Transverse colon (tissue), 4 donors: ENCODE measurements around the gene TRIM37. TPM values are rescaled to one million over a fixed set of nuclear protein-coding genes. Genes with fewer than 3 reads are reported as not detected.

Experiments
- DNase-seq: peaks from one replicate; pipeline ENCODE4 v3.0.0-alpha.2; 2019
- H3K27ac ChIP-seq, 4 donors: fragments of 200-600 bp; sonication (generic); 2 replicates each; pipeline ENCODE4 v1.5.1; 2016 to 2018; ENCODE audit warnings: inconsistent platforms in 4 of 4
- H3K27me3 ChIP-seq: fragments of 200-600 bp; sonication (generic); 2 replicates; pipeline ENCODE4 v1.5.1; 2017; ENCODE audit warnings: inconsistent platforms
- H3K36me3 ChIP-seq, 4 donors: fragments of 200-600 bp; sonication (generic); 2 replicates each; pipeline ENCODE4 v1.5.1; 2017 to 2019; ENCODE audit warnings: inconsistent platforms in 4 of 4
- H3K4me1 ChIP-seq, 4 donors: fragments of 200-600 bp; sonication (generic); 2 replicates each; pipeline ENCODE4 v1.5.1; 2017 to 2020; ENCODE audit warnings: inconsistent platforms in 4 of 4
- H3K4me3 ChIP-seq, 4 donors: fragments of 200-600 bp; sonication (generic); 1 replicate in 1 of 4; 2 replicates in 3 of 4; pipeline versions ENCODE4 v1.5.1 to v1.6.1; 2017 to 2019; ENCODE audit warnings: inconsistent platforms in 4 of 4
- H3K9me3 ChIP-seq, 2 donors: fragments of 200-600 bp; sonication (generic); 2 replicates each; pipeline ENCODE4 v1.5.1; 2017 to 2019; ENCODE audit warnings: inconsistent platforms in 2 of 2
- CTCF ChIP-seq, 5 experiments: fragments of 200-600 bp in 3 of 5; fragments of 450-650 bp in 2 of 5; sonication (generic) in 3 of 5; IDR thresholded peaks; 1 replicate in 2 of 5; 2 replicates in 3 of 5; pipeline ENCODE4 v1.5.1; 2016 to 2017; ENCODE audit warnings: antibody characterized with exemption in 5 of 5, inconsistent platforms in 3 of 5, mild to moderate bottlenecking in 2 of 5, moderate library complexity in 1 of 5
- EP300 ChIP-seq: sonication (generic); formaldehyde crosslinking; IDR thresholded peaks from one replicate; pipeline ENCODE4 v1.6.1; 2017; ENCODE audit warnings: antibody characterized with exemption, low read depth
- POLR2A ChIP-seq: fragments of 450-650 bp; IDR thresholded peaks from one replicate; pipeline ENCODE4 v1.6.1; 2016; ENCODE audit warnings: antibody characterized with exemption, mild to moderate bottlenecking, moderate library complexity
- POLR2AphosphoS5 ChIP-seq, 3 donors: sonication (generic); formaldehyde crosslinking; IDR thresholded peaks; one replicate each; pipeline ENCODE4 v1.6.1; 2016; ENCODE audit warnings: antibody characterized with exemption in 3 of 3
- WGBS, 2 donors: methylation state at CpG; one replicate each; pipeline ENCODE4 v1.1.5; 2018; ENCODE audit warnings: low coverage in 1 of 2; 5-methylcytosine and 5-hydroxymethylcytosine counted together
- in situ Hi-C, 4 donors: fragments of 200-750 bp; cut with MboI; loops; one replicate each; pipeline versions ENCODE4 v1.15.0 to v1.15.1; 2017; ENCODE audit warnings: low sequenced_read_pairs in 3 of 4, low pct_ligation_motif_present in 1 of 4, low pct_unique_long_range_greater_than_20kb in 1 of 4
- intact Hi-C: fragments of 100-400 bp; cut with DNase I; formaldehyde crosslinking; loops from one replicate; pipeline ENCODE4 v1.15.1; 2023; ENCODE audit warnings: low total_unique reads
- total RNA-seq, 4 donors: library from RNA; depleted of rRNA; stranded (reverse); fragments of >200 nt; gene quantifications; one replicate each; pipeline ENCODE4 v1.1.0, GENCODE V29; 2016

The TRIM37 gene
- total RNA-seq, 4 donors from 2014 or later, result 2.2 to 18.3 (median 14.7) TPM

- Histone ChIP-seq H3K9me3 (no peaks in the 10 kb centered on the region), H3K36me3 (peaks cover 0 to 1% (median 0%) of the 10 kb centered on the region in 4 donors), H3K27ac (no peak overlapping the region), H3K4me3 (no peak overlapping the region), H3K27me3 (no peaks in the 10 kb centered on the region), H3K4me1 (peaks cover 0 to 15% (median 6%) of the 10 kb centered on the region in 4 donors)
- DNase-seq, result no peak
- intact Hi-C loops, result no loop called here
- in situ Hi-C loops, result no loop called here
- TF ChIP-seq CTCF (IDR thresholded peaks at IDR 0.05) (no peak), EP300 (no peak), POLR2AphosphoS5 (IDR thresholded peaks at IDR 0.05) (no peak), POLR2A (no peak)
Observed at GRCh38 chr17:59110973-59111372, 4.3 kb upstream of the TRIM37 start.

GRCh38 chr17:59108400-59109102 lies 1.9 kb upstream of the TRIM37 start:
- Histone ChIP-seq H3K9me3 (no peaks in the 10 kb centered on the region), H3K4me1 (peaks cover 0 to 31% (median 11%) of the 10 kb centered on the region in 4 donors), H3K4me3 (no peak overlapping the region), H3K27me3 (no peaks in the 10 kb centered on the region), H3K27ac (no peak overlapping the region), H3K36me3 (peaks cover 0 to 1% (median 0%) of the 10 kb centered on the region in 4 donors)
- DNase-seq, result no peak
- 91 to 97% methylated on average over 7 of the region's 7 CpGs for WGBS, 2 donors
- in situ Hi-C loops (no loop called here), intact Hi-C loops (loop anchor here (10.0 kb wide), 1 partner anchor 46 kb away; the partner anchor contains the start of genes PRR11 and SKA2)
- no peak for TF ChIP-seq POLR2A

- Histone ChIP-seq H3K4me3 (peak overlapping the region; percentile 52 to 95 (median 76)), H3K4me1 (peaks cover 0 to 31% (median 11%) of the 10 kb centered on the region in 4 donors), H3K27me3 (no peaks in the 10 kb centered on the region), H3K27ac (peak overlapping the region; percentile 94 to 98 (median 97)), H3K36me3 (peaks cover 0 to 1% (median 0%) of the 10 kb centered on the region in 4 donors), H3K9me3 (no peaks in the 10 kb centered on the region)
- no peak for DNase-seq
- TF ChIP-seq CTCF (IDR thresholded peaks at IDR 0.05) (no peak), POLR2A (no peak), EP300 (no peak), POLR2AphosphoS5 (IDR thresholded peaks at IDR 0.05) (no peak)
- in situ Hi-C loops, result no loop called here
- intact Hi-C loops, result loop anchor here (10.0 kb wide), 1 partner anchor 48 kb away; the partner anchor contains the start of genes PRR11 and SKA2
- WGBS, 2 donors, result 0 to 1% methylated on average over 8 to 10 of the region's 10 CpGs
Observed at GRCh38 chr17:59107306-59107670, 608 bp upstream of the TRIM37 start.

- Histone ChIP-seq H3K36me3 (no peaks in the 10 kb centered on the region), H3K4me3 (peak overlapping the region; percentile 66 to 95 (median 83)), H3K4me1 (peaks cover 0 to 31% (median 11%) of the 10 kb centered on the region in 4 donors), H3K9me3 (no peaks in the 10 kb centered on the region), H3K27me3 (no peaks in the 10 kb centered on the region), H3K27ac (peak overlapping the region; percentile 94 to 98 (median 97))
- DNase-seq, result peak; percentile 73
- WGBS, 2 donors, result 0% methylated on average over 3 to 16 of the region's 18 CpGs
- in situ Hi-C loops, result no loop called here
- TF ChIP-seq EP300 (no peak), POLR2AphosphoS5 (IDR thresholded peaks at IDR 0.05) (no peak), CTCF (IDR thresholded peaks at IDR 0.05) (no peak), POLR2A (no peak)
- intact Hi-C loops, result loop anchor here (10.0 kb wide), 1 partner anchor 49 kb away; the partner anchor contains the start of genes PRR11 and SKA2
Observed at GRCh38 chr17:59105852-59106462, 723 bp downstream of the TRIM37 start.
